GM18907 (cell line): ENCODE data around the gene PPP3R2.
A peak's percentile ranks its signal among the peaks of the same experiment; 100 is the strongest.
"Not testable (repeated sequence)": the region's sequence is repeated elsewhere in the genome, so short reads cannot be mapped to it uniquely, and the experiment has no call there.

ENCODE experiments used
- ATAC-seq: cut with Tn5 transposase; IDR thresholded peaks from one replicate; pipeline ENCODE4 v1.9.1; 2021; ENCODE audit warnings: mild to moderate bottlenecking, moderate library complexity; ENCODE audit not compliant: unreplicated experiment

The PPP3R2 gene

GRCh38 chr9:101590074-101590473 lies 4.7 kb downstream of the PPP3R2 start:
- not testable (repeated sequence) for ATAC-seq

DNA sequence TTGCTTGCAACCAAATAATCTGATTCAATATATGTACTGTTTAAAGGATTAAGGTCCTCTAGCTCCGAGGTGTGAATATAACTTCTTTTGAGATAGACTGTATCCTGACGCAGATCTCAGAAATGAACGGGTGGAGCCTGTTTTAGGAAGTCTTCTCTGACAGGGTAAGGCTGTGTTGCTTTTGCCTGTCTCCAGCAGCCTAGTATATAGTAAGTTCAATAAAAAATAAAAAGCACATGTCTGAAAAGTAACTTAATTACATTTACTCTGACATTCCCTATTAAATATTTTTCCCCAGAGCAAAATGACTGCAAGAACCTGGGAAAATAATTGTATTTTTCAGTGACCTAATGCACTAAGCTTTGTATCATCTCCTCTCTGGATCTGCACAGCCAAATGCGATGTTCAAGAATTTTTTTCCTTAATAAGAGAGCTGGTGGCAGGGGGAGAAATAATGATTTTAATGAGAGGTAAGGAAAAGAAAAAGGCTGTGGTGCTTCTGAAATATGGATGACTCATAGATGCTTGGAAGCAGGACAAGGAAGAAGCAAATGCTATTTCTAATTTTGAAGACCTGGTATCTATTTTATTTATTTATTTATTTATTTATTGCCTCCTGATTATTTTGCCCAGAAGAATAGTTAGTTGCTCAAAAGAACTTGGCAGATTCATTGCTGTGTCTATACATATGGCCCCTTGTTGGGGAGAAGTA lies 7.3 kb downstream of the PPP3R2 start:
- ATAC-seq, result no peak

DNA sequence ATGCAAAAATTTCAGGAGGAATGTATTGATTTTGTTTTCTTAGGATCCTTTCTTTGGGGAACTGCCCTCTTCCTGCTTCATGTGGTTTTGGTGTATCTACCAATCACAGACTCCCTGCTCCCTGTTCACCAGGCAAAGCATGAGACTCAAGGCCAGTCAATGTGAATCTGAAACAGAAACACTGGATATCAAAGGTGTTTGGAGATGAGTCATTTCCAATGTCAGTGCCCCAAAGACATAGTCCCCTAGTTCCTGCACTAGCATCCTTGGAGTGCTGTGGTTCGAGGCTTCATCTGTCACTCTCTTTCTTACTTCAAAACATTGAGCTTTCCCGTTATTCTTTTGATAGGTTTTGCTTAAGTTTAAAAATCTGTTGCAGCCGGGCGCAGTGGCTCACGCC lies 8.1 kb downstream of the PPP3R2 start:
- peak; percentile 91 for ATAC-seq

DNA sequence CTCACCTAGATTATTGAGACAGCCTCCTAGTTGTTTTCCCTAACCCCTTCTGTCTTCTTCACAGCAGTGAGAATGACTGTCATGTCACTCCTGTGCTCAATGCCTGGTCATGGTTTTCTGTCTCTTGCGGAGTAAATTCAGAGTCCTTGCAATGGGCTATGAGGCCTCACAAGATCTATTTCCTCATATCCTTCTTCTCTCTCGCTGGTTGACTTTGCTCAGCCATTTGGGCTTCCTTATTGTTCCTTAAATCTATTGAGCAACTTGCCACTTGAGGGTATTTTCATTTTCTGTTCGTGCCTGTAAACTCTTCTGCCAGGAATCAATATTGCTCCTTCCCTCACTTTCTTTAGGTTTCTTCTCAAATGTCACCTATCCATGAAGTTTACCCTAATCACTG lies 9.0 kb downstream of the PPP3R2 start:
- no peak for ATAC-seq

DNA sequence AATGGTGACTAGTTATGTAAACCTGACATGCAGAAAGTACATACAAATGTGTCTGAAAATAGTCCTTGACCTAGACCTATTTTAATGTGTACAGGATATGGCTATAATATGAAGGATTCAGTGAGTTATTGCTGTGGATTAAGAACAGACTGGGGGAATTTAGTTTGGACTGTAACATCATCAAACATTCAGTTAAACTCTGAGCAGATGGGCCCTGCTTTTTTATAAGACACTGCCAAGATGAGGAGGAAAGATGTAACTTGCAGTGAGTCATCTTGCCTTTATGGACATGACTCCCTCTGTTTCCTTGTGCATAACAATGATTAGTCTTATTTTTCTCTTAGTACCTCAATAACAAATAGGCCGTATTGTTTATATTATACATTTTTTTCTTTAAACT lies 12.2 kb downstream of the PPP3R2 start:
- no peak for ATAC-seq

- ATAC-seq, result no peak
These were observed 14.8 kb downstream of the PPP3R2 start for GRCh38 chr9:101579711-101580545.

DNA sequence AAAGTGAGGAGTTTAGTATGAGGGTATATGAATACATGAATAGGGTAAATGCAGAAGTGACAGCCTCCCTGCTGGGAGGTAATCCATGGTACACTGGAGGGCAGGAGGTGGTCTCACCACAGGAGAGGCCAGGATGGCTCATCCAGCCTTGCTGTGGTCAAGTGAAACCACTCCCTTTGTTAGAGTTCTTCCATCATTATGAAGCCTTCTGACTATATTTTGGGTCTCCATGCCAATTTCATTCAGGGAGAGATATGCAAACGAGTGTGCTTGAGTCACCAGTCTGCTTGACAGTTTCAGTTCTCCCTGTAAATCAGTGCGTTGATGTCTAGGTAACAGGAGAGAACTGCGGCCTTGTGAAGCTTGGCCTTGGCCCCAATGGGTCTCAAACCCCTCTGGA lies 16.4 kb downstream of the PPP3R2 start:
- ATAC-seq, result peak; percentile 65

DNA sequence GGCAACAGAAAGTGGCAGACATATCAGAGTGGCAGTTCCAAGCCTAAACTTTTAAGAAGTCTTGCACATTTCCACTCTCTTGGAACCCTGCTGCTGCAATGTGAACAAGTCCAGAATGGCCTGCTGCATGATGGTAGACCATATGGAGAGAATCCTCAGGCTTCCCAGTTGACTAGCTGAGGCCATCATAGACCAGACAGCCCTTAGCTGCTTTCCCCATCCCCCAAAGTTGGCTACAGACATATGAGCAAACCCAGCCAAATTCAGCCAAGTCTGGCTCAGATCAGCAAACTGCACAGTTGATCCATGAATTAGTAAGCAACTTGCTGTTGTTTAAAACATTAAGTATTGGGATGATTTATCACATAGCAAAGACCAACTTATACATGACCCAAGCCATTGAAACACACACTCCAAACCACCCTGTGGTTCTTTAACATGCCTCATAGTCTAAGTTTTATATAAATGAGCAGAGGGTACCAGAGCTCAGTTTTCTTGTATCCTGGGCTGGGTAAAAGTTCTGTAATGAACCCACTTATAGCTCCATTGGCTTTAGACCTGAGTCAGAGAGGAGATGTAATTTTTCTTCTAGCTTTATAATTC lies 19.9 kb downstream of the PPP3R2 start:
- no peak for ATAC-seq

DNA sequence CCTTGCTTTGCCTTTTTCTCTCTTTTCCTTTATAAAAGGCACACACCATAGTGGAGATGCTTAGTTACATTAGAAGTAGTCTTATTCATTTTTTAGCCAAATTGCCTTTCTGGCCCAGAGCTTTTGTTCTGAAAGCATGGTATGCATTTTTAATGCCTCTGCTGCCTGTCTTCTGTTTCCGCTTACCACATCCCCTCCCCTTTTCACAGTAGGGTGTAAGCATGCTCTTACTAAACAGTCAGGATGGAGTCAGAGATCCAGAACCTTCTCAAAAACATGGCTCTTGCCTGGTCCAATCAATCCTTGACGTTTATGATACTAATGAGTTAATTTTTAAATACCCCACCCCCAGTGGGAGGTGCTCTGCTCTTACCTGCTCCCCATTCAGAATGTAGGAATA lies 22.5 kb downstream of the PPP3R2 start:
- no peak for ATAC-seq

- no peak for ATAC-seq
These were observed 23.7 kb downstream of the PPP3R2 start for GRCh38 chr9:101571114-101571513.

DNA sequence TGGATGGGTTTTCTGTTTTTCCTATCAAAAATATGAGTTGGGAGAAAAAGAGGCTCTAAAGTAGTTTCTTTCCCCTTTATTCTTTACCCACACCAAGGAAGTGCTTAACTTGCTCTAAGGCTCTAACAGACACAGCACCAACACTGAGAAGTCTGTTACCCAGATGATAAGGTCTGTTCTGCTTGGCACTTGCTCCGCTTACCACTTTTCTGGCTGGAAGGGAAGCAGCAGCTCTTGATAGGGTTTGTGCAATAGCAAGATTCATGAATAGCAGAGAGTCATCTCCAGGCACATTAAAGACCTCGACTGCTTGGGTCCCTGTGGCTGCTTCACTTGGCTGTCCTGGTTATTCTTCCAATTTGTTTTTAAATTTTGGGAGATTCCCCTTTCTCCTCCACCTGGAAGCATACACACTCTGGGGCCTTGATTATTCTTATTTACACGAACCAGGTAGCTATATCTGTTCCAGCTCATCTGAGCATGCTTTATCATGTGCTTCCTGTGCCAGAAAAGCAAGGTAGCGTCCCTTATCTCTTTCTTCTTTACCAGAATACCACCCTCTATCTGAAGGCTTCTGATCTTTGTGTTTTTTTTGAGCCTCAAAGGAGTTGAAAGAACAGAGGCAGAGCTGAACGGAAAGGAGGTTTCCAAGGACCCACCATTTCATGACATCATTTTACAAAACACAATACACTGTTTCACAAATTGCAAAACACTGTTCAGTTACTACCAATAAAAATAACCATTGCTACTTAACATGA lies 24.8 kb downstream of the PPP3R2 start:
- ATAC-seq, result no peak

DNA sequence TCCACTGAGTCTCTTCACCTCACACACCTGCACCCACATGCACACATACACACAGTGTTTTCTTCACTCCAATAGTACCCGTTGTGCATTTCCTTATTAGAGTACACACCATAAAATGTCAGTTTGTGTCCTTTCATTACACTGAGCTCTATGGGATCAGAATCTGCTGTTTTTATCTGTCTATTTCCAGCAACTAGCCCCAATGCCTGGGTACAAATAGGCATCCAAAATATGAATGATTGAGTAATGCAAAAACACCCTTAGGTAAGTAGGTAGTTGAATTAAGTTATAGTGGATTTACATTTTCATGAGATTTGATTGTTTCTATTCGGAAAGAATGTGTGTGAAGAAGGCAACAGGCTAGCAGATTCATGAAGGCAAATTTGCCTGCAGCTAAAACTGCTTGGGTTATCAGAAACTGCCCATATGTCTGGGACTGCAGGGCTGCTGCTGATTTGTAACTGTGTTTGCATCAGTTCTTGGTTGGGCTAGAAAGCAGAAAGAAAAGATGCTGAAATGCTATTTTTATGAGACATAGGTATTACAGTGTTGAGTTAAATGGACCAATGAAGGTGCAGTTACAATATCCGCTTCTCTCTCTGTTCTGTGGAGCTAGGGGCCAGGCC lies 26.9 kb downstream of the PPP3R2 start:
- no peak for ATAC-seq

DNA sequence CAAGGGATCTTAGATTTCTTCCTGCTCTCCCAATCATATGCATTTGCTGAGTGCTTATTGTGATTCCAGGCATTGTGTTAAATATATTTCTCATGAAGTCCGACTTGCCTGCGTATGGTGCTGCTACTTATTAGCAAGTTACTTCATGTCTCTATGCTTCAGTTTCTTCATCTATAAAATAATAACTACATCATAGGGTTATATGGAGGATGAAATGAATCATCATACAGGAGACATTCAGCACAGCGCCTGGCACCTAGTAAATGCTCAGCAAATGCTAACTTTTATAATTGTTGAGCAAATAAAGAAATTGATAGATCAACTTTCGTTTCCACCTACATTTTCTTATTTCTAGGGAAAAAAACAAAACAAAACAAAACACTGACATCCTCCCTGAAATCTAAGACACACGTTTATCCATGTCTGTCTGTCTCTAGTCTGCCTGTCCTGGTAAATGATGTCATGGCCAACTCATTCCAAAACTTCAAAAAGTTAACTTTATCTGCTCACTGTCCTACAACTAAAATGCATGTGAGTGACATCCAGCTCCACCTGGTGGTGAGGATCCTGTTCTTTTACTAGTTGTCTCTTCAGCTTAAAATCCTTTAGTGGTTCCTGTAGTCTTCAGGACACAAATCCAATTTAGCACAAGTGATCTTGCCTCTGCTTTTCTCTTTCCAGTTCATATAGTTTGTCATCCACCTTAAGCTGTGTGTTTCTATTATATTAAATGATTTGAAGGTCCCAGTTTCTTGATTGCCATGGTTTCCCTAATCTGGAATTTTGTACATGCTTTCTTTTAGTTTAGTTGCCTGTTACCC lies 27.7 kb downstream of the PPP3R2 start:
- peak; percentile 77 for ATAC-seq

DNA sequence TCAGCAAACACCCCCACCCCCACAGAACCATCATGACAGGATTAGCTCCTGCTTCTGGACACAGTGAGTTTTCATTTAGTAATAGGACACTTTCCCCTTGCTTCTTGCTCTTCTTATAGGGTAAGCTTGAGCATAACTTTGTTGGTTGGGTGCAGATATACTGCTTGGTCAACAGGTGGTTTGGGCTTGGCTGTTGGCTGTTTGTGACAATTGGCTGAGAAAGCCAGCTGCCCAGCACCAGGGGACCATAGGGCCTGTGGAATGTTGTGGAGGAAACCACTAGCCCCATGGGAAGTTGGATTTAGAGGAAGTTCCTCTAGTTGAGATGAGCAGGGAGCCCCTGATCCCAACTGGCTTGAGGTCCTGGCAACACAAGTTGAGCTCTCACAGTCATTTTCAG lies 30.5 kb downstream of the PPP3R2 start:
- ATAC-seq, result no peak

DNA sequence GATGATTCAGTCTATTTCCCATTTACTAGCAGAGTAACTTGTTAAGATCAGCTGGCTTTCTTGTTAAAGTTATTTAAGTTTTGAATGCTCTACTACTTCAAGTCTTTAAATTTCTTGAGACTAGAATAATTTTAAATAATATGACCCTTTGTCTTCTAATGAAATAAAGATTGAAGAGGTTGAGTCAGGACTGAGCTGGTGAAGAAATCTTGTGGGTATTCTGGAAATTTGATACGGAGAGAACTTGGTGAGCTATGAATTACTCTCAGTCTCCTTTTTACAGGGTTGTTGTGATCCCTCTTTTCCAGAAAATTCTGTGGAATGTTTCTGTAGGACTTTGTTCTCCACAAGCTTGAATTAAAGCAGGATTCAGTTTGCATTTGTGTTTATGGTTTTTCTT lies 31.8 kb downstream of the PPP3R2 start:
- no peak for ATAC-seq

DNA sequence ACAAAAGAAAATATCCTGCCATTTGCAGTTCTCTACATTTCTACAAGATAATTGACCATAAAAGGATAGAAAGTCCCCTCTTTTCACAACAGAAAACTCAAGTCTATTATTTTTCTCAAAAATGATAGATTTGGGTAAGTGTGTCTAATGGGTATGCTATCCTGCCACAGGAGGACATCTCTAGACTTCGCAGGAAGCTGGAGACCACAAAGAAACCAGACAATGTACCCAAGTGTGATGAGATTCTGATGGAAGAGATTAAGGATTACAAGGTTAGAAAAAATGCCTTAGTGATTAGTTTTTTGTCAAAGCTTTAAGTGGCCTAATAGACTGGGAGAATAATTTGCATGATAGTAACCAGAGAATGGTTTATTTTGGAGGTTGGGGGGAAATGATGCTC lies 33.0 kb downstream of the PPP3R2 start:
- no peak for ATAC-seq

GRCh38 chr9:101549472-101550098 lies 45.2 kb downstream of the PPP3R2 start:
- not testable (repeated sequence) for ATAC-seq

- no peak for ATAC-seq
These were observed 51.6 kb downstream of the PPP3R2 start for GRCh38 chr9:101543098-101543735.
